HG03135 (cell line): ENCODE measurements around the gene ZC3H4.
A peak's percentile ranks its signal among the peaks of the same experiment; 100 is the strongest.
"Not testable (repeated sequence)": the region's sequence is repeated elsewhere in the genome, so short reads cannot be mapped to it uniquely, and the experiment has no call there.

Experiments
- ATAC-seq: cut with Tn5 transposase; IDR thresholded peaks from one replicate; pipeline ENCODE4 v1.9.1; 2021; ENCODE audit warnings: mild to moderate bottlenecking, moderate library complexity; ENCODE audit not compliant: unreplicated experiment

ZC3H4 gene

DNA sequence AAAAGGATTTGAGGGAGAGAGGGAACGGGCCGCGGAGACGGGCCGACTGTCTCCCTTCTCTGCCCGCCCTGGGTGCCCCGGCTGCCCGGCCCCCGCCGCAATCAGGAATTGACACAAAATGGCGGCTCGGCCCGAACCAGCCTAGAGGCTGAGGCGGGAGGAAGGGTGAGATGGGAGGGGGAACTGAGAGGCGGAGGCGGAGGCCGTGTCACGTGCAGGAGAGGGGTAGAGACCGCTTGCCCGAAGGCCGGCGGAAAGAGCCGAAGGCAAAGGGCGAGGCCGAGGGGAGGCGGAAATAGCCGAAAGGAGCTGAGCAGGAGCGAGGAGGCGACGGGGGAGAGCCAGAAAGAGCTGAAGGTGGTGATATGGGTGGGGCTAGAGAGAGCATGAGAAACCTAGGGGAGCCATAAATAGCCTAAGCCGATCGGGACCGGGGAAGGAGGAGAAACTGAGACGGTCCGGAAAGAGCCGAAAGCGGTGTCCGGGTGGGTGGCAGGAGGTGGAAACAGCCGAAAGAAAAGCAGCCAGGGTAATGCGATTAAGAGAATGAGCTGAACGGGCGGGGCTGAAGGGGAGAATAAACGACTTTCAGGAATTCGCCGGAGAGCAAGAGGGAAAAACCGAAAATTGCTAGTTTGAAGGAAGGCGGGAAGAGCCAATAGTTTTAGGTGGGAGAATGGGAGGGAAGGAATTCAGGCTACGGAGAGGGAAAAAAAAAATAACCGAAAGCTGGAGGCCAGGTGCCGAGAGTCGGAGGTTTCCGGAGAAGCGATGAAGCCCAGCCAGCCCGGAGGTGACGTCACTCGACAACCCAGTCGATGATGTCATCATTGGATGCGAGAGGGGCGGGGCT, at the start of gene ZC3H4:
Gene ZC3H4 (minus strand): TSS at position 780 of the 853 bp plus-strand sequence. CDS start 1,192 bp downstream, outside the sequence.
- peak; percentile 74 for ATAC-seq

- ATAC-seq: no peak
These were observed 48.4 kb upstream of the ZC3H4 start for GRCh38 chr19:47161876-47162489.

- no peak for ATAC-seq
These were observed 45.4 kb upstream of the ZC3H4 start for GRCh38 chr19:47158879-47159503.

- no peak for ATAC-seq
These were observed 44.8 kb upstream of the ZC3H4 start for GRCh38 chr19:47158367-47158791.

DNA sequence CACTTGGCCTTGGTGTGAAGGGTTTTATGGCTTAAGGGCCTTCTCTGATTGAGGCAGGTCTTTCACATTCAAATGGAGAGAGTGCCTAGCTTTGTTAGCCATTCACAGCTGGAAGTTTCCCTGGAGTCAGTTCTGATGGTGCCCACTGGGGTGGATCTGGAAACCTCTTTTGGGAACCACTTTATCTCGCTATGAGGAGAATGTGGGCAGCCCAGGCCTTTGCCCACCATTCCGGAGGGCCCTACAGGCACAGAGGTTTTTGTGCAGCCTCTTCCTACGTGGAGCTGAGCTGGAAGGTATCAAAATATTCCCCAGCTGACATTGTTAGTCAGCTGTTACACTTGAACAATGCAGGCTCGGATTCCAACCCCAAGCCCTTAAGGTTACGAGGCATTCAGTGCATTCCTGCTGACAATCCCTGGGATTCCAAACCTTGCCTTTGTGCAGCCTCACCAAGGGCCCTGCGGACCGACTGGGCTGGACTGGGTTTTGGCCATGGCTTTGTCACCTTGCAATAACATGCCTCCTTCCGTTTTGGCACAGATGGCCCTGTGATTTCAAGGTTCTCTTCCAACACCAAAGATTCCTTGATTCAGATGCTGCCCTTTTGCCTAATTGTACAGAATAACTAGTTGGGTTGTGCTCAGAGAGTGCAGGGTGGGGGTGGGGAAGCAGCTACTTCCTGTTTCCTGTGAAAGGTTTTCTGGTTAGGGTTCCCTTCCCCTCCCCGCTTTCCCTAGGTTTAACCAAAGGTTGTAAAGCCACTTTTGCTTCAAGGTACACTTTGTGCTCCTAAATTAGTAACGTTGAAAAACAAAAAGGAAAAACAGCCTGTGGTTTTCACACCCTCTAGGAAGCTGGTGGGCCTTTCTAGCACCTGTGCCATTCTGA, 44.1 kb upstream of the ZC3H4 start:
- no peak for ATAC-seq

DNA sequence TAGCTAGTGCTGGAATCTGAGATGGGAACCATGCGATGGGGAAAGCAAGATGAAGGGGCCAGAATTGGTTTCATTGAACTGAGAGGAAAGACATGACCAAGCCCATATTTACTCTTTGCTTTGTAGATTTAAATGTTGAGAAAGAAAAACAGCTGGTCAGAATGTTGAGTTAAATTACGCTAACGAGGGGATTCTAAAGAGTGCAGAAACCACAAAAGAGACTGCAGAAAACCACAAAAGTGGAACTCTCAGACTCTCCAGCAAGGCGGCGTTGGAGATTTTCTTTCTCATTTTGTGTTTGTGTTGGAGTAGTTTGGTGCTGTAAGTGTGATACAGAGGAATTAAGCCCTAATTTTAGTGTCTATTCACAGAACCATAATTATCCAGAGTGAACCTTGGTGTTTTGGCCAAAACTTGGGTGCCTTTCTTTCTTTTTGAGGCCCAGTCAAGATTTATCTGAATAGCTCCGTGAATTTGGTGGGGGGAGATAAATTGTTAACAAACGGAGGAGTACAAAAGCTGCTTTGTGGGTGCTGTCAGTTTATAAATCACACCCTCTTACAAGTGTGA, 43.4 kb upstream of the ZC3H4 start:
- ATAC-seq: no peak

- no peak for ATAC-seq
These were observed 41.6 kb upstream of the ZC3H4 start for GRCh38 chr19:47155148-47155547.

GRCh38 chr19:47153266-47153665, 39.7 kb upstream of the ZC3H4 start:
- ATAC-seq: no peak

DNA sequence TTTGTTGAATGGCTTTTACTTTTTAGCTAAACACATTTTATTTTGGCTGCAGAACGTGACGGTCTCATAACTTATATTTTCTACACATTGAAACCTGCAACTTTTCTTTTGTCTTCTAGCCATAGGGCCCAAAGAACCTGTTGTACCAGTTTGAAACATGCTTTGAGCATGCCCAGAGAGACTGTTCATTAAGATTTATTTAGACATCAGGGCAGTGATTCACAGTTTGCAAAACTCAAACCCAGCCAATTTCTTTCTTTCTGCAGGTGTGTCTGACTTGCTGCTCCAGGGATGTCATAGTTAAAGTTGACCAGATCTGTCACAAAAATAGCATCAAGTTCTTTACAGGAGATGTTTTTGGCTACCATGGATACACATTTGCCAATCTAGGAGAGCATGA, 39.1 kb upstream of the ZC3H4 start:
- no peak for ATAC-seq

- no peak for ATAC-seq
These were observed 38.6 kb upstream of the ZC3H4 start for GRCh38 chr19:47152205-47152604.

DNA sequence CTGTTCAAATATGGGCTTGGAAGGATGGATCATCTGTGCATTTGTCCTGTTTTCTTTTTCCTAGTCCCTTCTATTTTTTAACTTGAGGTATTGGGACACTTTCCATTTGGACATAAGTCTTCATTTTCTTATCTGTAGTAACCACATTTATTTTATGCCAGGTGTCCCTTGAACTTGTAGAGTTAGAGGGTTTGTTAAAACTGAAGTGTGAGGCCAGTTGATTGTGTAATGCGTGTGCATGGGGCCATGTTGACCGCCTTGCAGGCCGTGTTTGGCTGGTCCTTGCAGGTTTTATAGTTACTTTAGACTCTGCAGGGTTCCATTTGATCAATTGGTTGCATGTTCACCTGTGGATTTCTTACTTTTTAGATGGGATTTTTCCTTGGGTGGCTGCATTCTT, 38.1 kb upstream of the ZC3H4 start:
- ATAC-seq: no peak

DNA sequence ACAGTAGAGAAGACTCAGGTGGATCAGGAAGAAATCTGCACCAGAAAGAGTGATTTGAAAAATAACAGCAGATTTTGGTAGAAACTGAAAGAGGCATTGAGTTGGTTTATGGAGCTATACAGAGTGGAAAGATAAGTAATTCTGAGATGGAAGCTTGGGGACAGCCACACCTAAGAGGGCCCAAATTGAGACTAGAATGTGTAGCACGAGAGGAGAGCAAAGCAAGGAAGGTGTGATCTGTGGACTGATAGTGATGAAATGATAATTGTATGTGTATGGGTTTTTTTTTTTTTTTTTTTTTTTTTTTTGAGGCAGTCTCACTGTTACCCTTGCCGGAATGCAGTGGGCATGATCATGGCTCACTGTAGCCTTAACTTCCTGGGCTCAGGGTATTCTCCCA, 33.3 kb upstream of the ZC3H4 start:
- no peak for ATAC-seq

- no peak for ATAC-seq
These were observed 32.3 kb upstream of the ZC3H4 start for GRCh38 chr19:47145639-47146486.

DNA sequence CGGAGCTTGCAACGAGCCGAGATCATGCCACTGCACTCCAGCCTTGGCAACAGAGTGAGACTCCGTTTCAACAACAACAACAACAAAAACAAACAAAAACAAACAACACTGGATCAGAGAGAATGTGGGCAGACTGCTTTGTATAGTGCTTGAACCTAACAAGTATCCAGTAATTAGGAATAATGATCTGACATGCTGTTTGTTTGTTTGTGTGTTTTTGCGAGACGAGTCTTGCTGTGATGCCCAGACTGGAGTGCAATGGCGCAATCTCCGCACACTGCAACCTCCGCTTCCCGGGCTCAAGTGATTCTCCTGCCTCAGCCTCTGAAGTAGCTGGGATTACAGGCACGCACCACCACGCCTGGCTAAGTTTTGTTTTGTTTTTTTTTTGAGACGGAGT, 31.1 kb upstream of the ZC3H4 start:
- ATAC-seq: no peak

GRCh38 chr19:47143322-47144073, 29.9 kb upstream of the ZC3H4 start:
- ATAC-seq: no peak

GRCh38 chr19:47142779-47143178, 29.2 kb upstream of the ZC3H4 start:
- ATAC-seq: no peak

DNA sequence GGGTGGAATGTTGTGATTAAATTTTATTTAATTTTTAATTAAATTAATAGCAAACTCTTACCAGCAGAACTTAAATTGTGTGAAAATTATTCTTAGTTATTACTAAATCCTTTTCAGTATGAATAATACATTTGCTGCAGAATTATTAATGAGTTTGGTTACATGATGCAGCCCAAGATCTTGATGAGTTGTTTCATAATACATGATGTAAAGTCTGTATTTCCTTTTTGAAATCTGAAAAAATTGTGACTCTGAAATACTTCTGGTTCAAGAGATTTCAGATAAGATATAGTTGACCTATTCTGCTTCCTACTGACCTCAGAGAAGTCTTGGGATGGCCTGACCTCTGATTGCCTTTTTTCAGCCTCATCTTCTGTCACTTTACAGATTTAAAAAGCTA, 28.1 kb upstream of the ZC3H4 start:
- ATAC-seq: no peak

DNA sequence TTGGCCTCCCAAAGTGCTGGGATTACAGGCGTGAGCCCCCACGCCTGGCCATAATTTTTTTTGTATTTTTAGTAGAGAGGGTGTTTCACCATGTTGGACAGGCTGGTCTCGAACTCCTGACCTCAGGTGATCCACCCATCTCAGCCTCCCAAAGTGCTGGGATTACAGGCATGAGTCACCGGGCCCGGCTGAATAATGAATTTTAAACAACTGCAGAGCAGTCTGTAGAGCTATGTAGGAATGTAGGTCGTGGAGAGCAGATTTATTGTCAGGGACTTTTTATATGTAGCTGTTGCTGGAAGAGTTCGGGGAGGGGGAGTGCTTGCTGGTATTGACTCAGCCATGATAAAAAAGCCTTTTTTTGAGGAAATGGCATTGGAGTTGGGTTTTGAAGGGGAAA, 27.7 kb upstream of the ZC3H4 start:
- ATAC-seq: not testable (repeated sequence)

GRCh38 chr19:47135156-47135555, 21.6 kb upstream of the ZC3H4 start:
- no peak for ATAC-seq
